Measurements from ENCODE around the gene MDM1.

- no peak for TF ChIP-seq CTCF (IDR thresholded peaks at IDR 0.05; ENCODE audit: low read depth, low read length)
- TF ChIP-seq POLR2A (IDR thresholded peaks at IDR 0.05; ENCODE audit: extremely low read depth, insufficient read length), result no peak
- TF ChIP-seq, protein P1, sequence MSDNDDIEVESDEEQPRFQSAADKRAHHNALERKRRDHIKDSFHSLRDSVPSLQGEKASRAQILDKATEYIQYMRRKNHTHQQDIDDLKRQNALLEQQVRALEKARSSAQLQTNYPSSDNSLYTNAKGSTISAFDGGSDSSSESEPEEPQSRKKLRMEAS (IDR thresholded peaks at IDR 0.05; ENCODE audit: low read depth, low read length), result no peak
These were observed 46.6 kb downstream of the MDM1 start for GRCh38 chr12:68285541-68285940.
